BJ (cell line): ENCODE measurements around the gene ZBTB21. TPM values are rescaled to one million over a fixed set of nuclear protein-coding genes. Genes with fewer than 3 reads are reported as not detected.
A peak's percentile ranks its signal among the peaks of the same experiment; 100 is the strongest.

Experiments
- CTCF ChIA-PET: fragments of 350-600 bp; formaldehyde crosslinking; extraction: SDS; loops from one replicate; lab custom pipeline; 2021; ENCODE audit warnings: antibody characterized with exemption, inconsistent platforms; lab: Yijun Ruan, JAX
- POLR2A ChIA-PET: fragments of 300-600 bp; sonication (Branson Sonifier 250); formaldehyde crosslinking; extraction: SDS; loops from one replicate; lab custom pipeline; 2021; ENCODE audit warnings: antibody characterized with exemption; lab: Charles Lee
- DNase-seq: peaks from one replicate; pipeline ENCODE4 v3.0.0-alpha.2; 2011; ENCODE audit warnings: low read depth
- H3K27me3 ChIP-seq: 2 replicates; pipeline ENCODE4 v1.6.0; 2011; ENCODE audit warnings: low read length; ENCODE audit not compliant: control insufficient read depth, insufficient read depth
- H3K36me3 ChIP-seq: 2 replicates; pipeline ENCODE4 v1.5.1; 2011; ENCODE audit warnings: low read length; ENCODE audit not compliant: control insufficient read depth, insufficient read depth
- H3K4me3 ChIP-seq: 2 replicates; pipeline ENCODE4 v1.5.1; 2011; ENCODE audit warnings: low read depth, mild to moderate bottlenecking, control low read depth, low read length
- CTCF ChIP-seq: IDR thresholded peaks from 2 replicates; pipeline ENCODE4 v1.5.1; 2011; ENCODE audit warnings: low read depth, mild to moderate bottlenecking, control low read depth, inconsistent platforms, low read length, moderate library complexity; ENCODE audit not compliant: insufficient read depth
- polyA plus RNA-seq: library from polyadenylated mRNA; depleted of rRNA; stranded (reverse); fragments of >200 nt; gene quantifications from 2 replicates; pipeline ENCODE4 v1.2.3, GENCODE V29; 2011

Gene ZBTB21
- polyA plus RNA-seq, 1 experiment, result 8.1 TPM

- ChIA-PET CTCF (interaction anchor here (1.0 to 1.8 kb wide), 2 partner anchors 45 to 105 kb away, joined by 3 to 7 read pairs; no protein-coding TSS in a partner anchor), POLR2A (interaction anchor here (1.0 kb wide), 1 partner anchor 9 kb away, joined by 3 read pairs; no protein-coding TSS in a partner anchor)
- no peaks in the 10 kb centered on the region for H3K27me3 ChIP-seq
- DNase-seq, result no peak
- H3K4me3 ChIP-seq, result no peak overlapping the region
- no peak for TF ChIP-seq CTCF
- H3K36me3 ChIP-seq, result peaks cover 3% of the 10 kb centered on the region
Measured at GRCh38 chr21:42003051-42003461, 7.1 kb downstream of the ZBTB21 start.

GRCh38 chr21:42002421-42002958 lies 7.7 kb downstream of the ZBTB21 start:
- no peaks in the 10 kb centered on the region; the same call in 1 of the 2 replicates for H3K36me3 ChIP-seq
- no peak overlapping the region for H3K4me3 ChIP-seq
- peak; percentile 87 for DNase-seq
- no peaks in the 10 kb centered on the region for H3K27me3 ChIP-seq
- TF ChIP-seq CTCF, result no peak
- CTCF ChIA-PET, result interaction anchor here (0.6 to 1.8 kb wide), 4 partner anchors 39 to 105 kb away, joined by 3 to 7 read pairs (median 4); no protein-coding TSS in a partner anchor
- POLR2A ChIA-PET, result interaction anchor here (0.9 to 1.0 kb wide), 2 partner anchors 8 to 9 kb away, joined by 3 read pairs; no protein-coding TSS in a partner anchor

GRCh38 chr21:42001781-42002180 lies 8.4 kb downstream of the ZBTB21 start:
- CTCF ChIA-PET, result interaction anchor here (0.8 to 1.5 kb wide), 2 partner anchors 16 to 44 kb away, joined by 3 read pairs; no protein-coding TSS in a partner anchor
- H3K27me3 ChIP-seq, result no peaks in the 10 kb centered on the region
- no peak for DNase-seq
- TF ChIP-seq CTCF, result no peak
- no peak overlapping the region for H3K4me3 ChIP-seq
- POLR2A ChIA-PET, result interaction anchor here (0.9 kb wide), 1 partner anchor 8 kb away, joined by 3 read pairs; no protein-coding TSS in a partner anchor
- H3K36me3 ChIP-seq, result no peaks in the 10 kb centered on the region; the same call in 1 of the 2 replicates

DNA sequence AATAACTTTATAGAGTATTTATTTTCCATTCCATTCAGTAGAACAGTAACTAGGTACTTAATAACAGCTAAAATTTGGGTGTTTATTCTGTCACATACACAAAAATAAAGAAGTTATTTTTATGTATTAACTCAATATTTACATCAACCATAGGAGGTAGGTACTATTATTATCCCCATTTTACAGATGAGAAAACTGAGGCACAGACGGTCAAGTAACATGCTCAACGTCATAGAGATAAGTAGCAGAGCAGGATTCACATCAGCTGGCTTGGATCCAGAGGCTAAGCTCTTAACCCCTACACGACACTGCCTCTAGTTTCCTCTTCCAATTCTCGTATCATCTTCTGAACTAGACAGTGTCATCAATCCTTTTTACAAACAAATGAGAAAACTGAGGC lies 9.3 kb downstream of the ZBTB21 start:
- Histone ChIP-seq H3K4me3 (no peak overlapping the region), H3K27me3 (no peaks in the 10 kb centered on the region), H3K36me3 (no peaks in the 10 kb centered on the region; the same call in 1 of the 2 replicates)
- DNase-seq, result no peak
- TF ChIP-seq CTCF, result no peak
- ChIA-PET POLR2A (interaction anchor here (0.6 kb wide), 1 partner anchor 102 kb away, joined by 7 read pairs; no protein-coding TSS in a partner anchor), CTCF (interaction anchor here (1.5 kb wide), 1 partner anchor 15 kb away, joined by 3 read pairs; no protein-coding TSS in a partner anchor)

GRCh38 chr21:41997657-41998056 lies 12.5 kb downstream of the ZBTB21 start:
- DNase-seq, result no peak
- CTCF ChIA-PET, result no interaction called here
- no peak overlapping the region for H3K4me3 ChIP-seq

More at GRCh38 chr21:41997657-41998056, 12.5 kb downstream of the ZBTB21 start:
- H3K36me3 ChIP-seq, result no peaks in the 10 kb centered on the region; the same call in 1 of the 2 replicates
- TF ChIP-seq CTCF, result no peak
- no peaks in the 10 kb centered on the region for H3K27me3 ChIP-seq
- POLR2A ChIA-PET, result no interaction called here
